HG02943 (cell line): ENCODE data around the gene MN1.

Source experiments
- ATAC-seq: cut with Tn5 transposase; IDR thresholded peaks from one replicate; pipeline ENCODE4 v1.9.1; 2021; ENCODE audit warnings: mild to moderate bottlenecking, low read depth, moderate library complexity; ENCODE audit not compliant: unreplicated experiment

Gene MN1

GRCh38 chr22:27801616-27802345, at the start of gene MN1:
Gene MN1, minus strand, starts transcription at chr22:27801756. Its CDS starts 1,213 bp downstream, at chr22:27800543.
- ATAC-seq: no peak

GRCh38 chr22:27850000-27850521, 48.5 kb upstream of the MN1 start:
- no peak for ATAC-seq

GRCh38 chr22:27848005-27848404, 46.4 kb upstream of the MN1 start:
- no peak for ATAC-seq

- no peak for ATAC-seq
These were observed 45.4 kb upstream of the MN1 start for GRCh38 chr22:27846910-27847309.

GRCh38 chr22:27846248-27846757, 44.7 kb upstream of the MN1 start:
- no peak for ATAC-seq

GRCh38 chr22:27845644-27846043, 44.1 kb upstream of the MN1 start:
- no peak for ATAC-seq

GRCh38 chr22:27844656-27845591, 43.4 kb upstream of the MN1 start:
- no peak for ATAC-seq

GRCh38 chr22:27844256-27844655, 42.7 kb upstream of the MN1 start:
- no peak for ATAC-seq

GRCh38 chr22:27843441-27843840, 41.9 kb upstream of the MN1 start:
- no peak for ATAC-seq

GRCh38 chr22:27842669-27843431, 41.3 kb upstream of the MN1 start:
- no peak for ATAC-seq

GRCh38 chr22:27842201-27842600, 40.6 kb upstream of the MN1 start:
- ATAC-seq: no peak

- no peak for ATAC-seq
These were observed 38.9 kb upstream of the MN1 start for GRCh38 chr22:27840436-27840835.

GRCh38 chr22:27839057-27839660, 37.6 kb upstream of the MN1 start:
- ATAC-seq: no peak

- no peak for ATAC-seq
These were observed 34.6 kb upstream of the MN1 start for GRCh38 chr22:27836181-27836580.

- no peak for ATAC-seq
These were observed 33.9 kb upstream of the MN1 start for GRCh38 chr22:27835446-27835845.

GRCh38 chr22:27834364-27835185, 33.0 kb upstream of the MN1 start:
- ATAC-seq: no peak

GRCh38 chr22:27833803-27834202, 32.2 kb upstream of the MN1 start:
- no peak for ATAC-seq

- ATAC-seq: no peak
These were observed 31.1 kb upstream of the MN1 start for GRCh38 chr22:27832606-27833005.

GRCh38 chr22:27829620-27830019, 28.1 kb upstream of the MN1 start:
- ATAC-seq: no peak
